GM20431 (cell line): Measurements from ENCODE around the gene BCAR1.

Experiments
- in situ Hi-C: fragments of 300-500 bp; cut with MseI, MboI; formaldehyde crosslinking; loops from one replicate; pipeline ENCODE4 v1.15.0; 2020; ENCODE audit warnings: low sequenced_read_pairs; ENCODE audit not compliant: unreplicated experiment

BCAR1 gene

GRCh38 chr16:75208861-75209505, 42.4 kb downstream of the BCAR1 start:
- in situ Hi-C loops: loop anchor here (25.0 kb wide), 1 partner anchor 553 kb away; no protein-coding TSS in a partner anchor

- in situ Hi-C loops: loop anchor here (25.0 kb wide), 1 partner anchor 554 kb away; no protein-coding TSS in a partner anchor
Measured at GRCh38 chr16:75208242-75208825, 43.1 kb downstream of the BCAR1 start.

GRCh38 chr16:75207831-75208230, 43.6 kb downstream of the BCAR1 start:
- in situ Hi-C loops: loop anchor here (25.0 kb wide), 1 partner anchor 554 kb away; no protein-coding TSS in a partner anchor

- in situ Hi-C loops: loop anchor here (25.0 kb wide), 1 partner anchor 555 kb away; no protein-coding TSS in a partner anchor
Measured at GRCh38 chr16:75206749-75207451, 44.5 kb downstream of the BCAR1 start, which contains the start of gene CTRB2. Gene CTRB2 (minus strand): TSS chr16:75207161. CDS start chr16:75207141, 20 bp downstream.

- in situ Hi-C loops: loop anchor here (25.0 kb wide), 1 partner anchor 556 kb away; no protein-coding TSS in a partner anchor
Measured at GRCh38 chr16:75205961-75206748, 45.3 kb downstream of the BCAR1 start.

- in situ Hi-C loops: loop anchor here (25.0 kb wide), 1 partner anchor 557 kb away; no protein-coding TSS in a partner anchor
Measured at GRCh38 chr16:75205438-75205837, 46.0 kb downstream of the BCAR1 start.

- in situ Hi-C loops: loop anchor here (25.0 kb wide), 1 partner anchor 557 kb away; no protein-coding TSS in a partner anchor
Measured at GRCh38 chr16:75204905-75205304, 46.5 kb downstream of the BCAR1 start.

- in situ Hi-C loops: loop anchor here (25.0 kb wide), 1 partner anchor 558 kb away; no protein-coding TSS in a partner anchor
Measured at GRCh38 chr16:75204410-75204758, 47.0 kb downstream of the BCAR1 start.

- in situ Hi-C loops: loop anchor here (25.0 kb wide), 1 partner anchor 558 kb away; no protein-coding TSS in a partner anchor
Measured at GRCh38 chr16:75203667-75204409, 47.6 kb downstream of the BCAR1 start.

GRCh38 chr16:75203096-75203495, 48.3 kb downstream of the BCAR1 start:
- in situ Hi-C loops: loop anchor here (25.0 kb wide), 1 partner anchor 559 kb away; no protein-coding TSS in a partner anchor

- in situ Hi-C loops: loop anchor here (25.0 kb wide), 1 partner anchor 560 kb away; no protein-coding TSS in a partner anchor
Measured at GRCh38 chr16:75202069-75202590, 49.3 kb downstream of the BCAR1 start.

- in situ Hi-C loops: no loop called here
Measured at GRCh38 chr16:75198135-75198600, 53.3 kb downstream of the BCAR1 start.

- in situ Hi-C loops: no loop called here
Measured at GRCh38 chr16:75197522-75198134, 53.8 kb downstream of the BCAR1 start.

GRCh38 chr16:75196836-75197235, 54.6 kb downstream of the BCAR1 start:
- in situ Hi-C loops: no loop called here

GRCh38 chr16:75195811-75196790, 55.3 kb downstream of the BCAR1 start:
- in situ Hi-C loops: no loop called here

- in situ Hi-C loops: no loop called here
Measured at GRCh38 chr16:75193730-75194444, 57.5 kb downstream of the BCAR1 start.

GRCh38 chr16:75193265-75193650, 58.2 kb downstream of the BCAR1 start:
- in situ Hi-C loops: no loop called here
